HEK293T (cell line): ENCODE data around the gene MSLN.

Experiments used
- SP1 ChIP-seq: fragments of 450-650 bp; IDR thresholded peaks from 2 replicates; pipeline ENCODE4 v1.6.1; 2017
- SUZ12 ChIP-seq: fragments of 450-650 bp; IDR thresholded peaks from 2 replicates; pipeline ENCODE4 v1.6.1; 2016; ENCODE audit warnings: mild to moderate bottlenecking

GRCh38 chr16:775236-775796 lies 14.8 kb downstream of the MSLN start:
- TF ChIP-seq SP1 (no peak), SUZ12 (no peak)
